ENCODE results near the gene LLGL2. TPM values are rescaled to one million over a fixed set of nuclear protein-coding genes. Genes with fewer than 3 reads are reported as not detected.

The LLGL2 gene
- total RNA-seq, 1 donor from 2014 or later = 82.1 TPM

- no peak for ATAC-seq
Measured at GRCh38 chr17:75619506-75620431, 94.3 kb downstream of the LLGL2 start.

- ATAC-seq = no peak
Measured at GRCh38 chr17:75621489-75621888, 96.0 kb downstream of the LLGL2 start.

GRCh38 chr17:75622076-75622475, 96.6 kb downstream of the LLGL2 start:
- no peak for ATAC-seq

GRCh38 chr17:75622771-75623273, 97.3 kb downstream of the LLGL2 start:
- no peak for ATAC-seq

GRCh38 chr17:75623386-75623785, 97.9 kb downstream of the LLGL2 start:
- no peak for ATAC-seq

- ATAC-seq = no peak
Measured at GRCh38 chr17:75624021-75624420, 98.5 kb downstream of the LLGL2 start.

Other genes with a start within 250 kb of the LLGL2 start
- 9.2 TPM for gene SLC25A19, start 236.3 kb upstream of the LLGL2 start, total RNA-seq
- 64.4 TPM for gene GRB2, start 120.0 kb upstream of the LLGL2 start, total RNA-seq
- gene TMEM94, start 69.1 kb upstream of the LLGL2 start, total RNA-seq = 36.2 TPM
- 13.9 TPM for gene CASKIN2, start 10.2 kb upstream of the LLGL2 start, total RNA-seq
- gene TSEN54, start 9.2 kb upstream of the LLGL2 start, total RNA-seq = 23.2 TPM
- gene MYO15B, start 62.1 kb downstream of the LLGL2 start, total RNA-seq = 15.6 TPM
- 10.1 TPM for gene SMIM5, start 107.7 kb downstream of the LLGL2 start, total RNA-seq
- gene RECQL5, start 141.5 kb downstream of the LLGL2 start, total RNA-seq = 36.6 TPM
- 46.3 TPM for gene SAP30BP, start 141.6 kb downstream of the LLGL2 start, total RNA-seq
- gene ITGB4, start 195.8 kb downstream of the LLGL2 start, total RNA-seq = 134 TPM
- gene GALK1, start 239.5 kb downstream of the LLGL2 start, total RNA-seq = 29.1 TPM

Data from esophagus mucosa (tissue), 1 donor.